Brain microvascular endothelial cell (primary cell): ENCODE data around the gene MYLK.

ENCODE experiments used
- DNase-seq: peaks from one replicate; pipeline ENCODE4 v3.0.0-alpha.2; 2020
- H3K27ac ChIP-seq: fragments of 250-450 bp; sonication (Bioruptor Pico); 2 replicates; pipeline ENCODE4 v1.5.1; 2020; ENCODE audit warnings: mild to moderate bottlenecking, moderate library complexity
- H3K27me3 ChIP-seq: fragments of 250-450 bp; sonication (Bioruptor Pico); replicated peaks from 2 replicates; pipeline ENCODE4 v1.5.1; 2020; ENCODE audit warnings: mild to moderate bottlenecking
- H3K36me3 ChIP-seq: fragments of 250-450 bp; sonication (Bioruptor Pico); replicated peaks from 2 replicates; pipeline ENCODE4 v1.5.1; 2020; ENCODE audit warnings: mild to moderate bottlenecking
- H3K4me3 ChIP-seq: 2 replicates; pipeline ENCODE4 v1.5.1; 2011; ENCODE audit warnings: low read depth, mild to moderate bottlenecking, control low read depth, low read length, moderate library complexity
- in situ Hi-C: cut with HindIII; loops from 2 replicates; pipeline ENCODE4 v1.10.0; 2017; ENCODE audit warnings: low sequenced_read_pairs, low pct_ligation_motif_present
- TF ChIP-seq, protein P1 (sequence below): IDR thresholded peaks from 2 replicates; pipeline ENCODE4 v1.5.1; 2011; ENCODE audit warnings: low read depth, mild to moderate bottlenecking, moderate library complexity, low read length, control low read depth, inconsistent platforms; ENCODE audit errors: missing control alignments

The MYLK gene

DNA sequence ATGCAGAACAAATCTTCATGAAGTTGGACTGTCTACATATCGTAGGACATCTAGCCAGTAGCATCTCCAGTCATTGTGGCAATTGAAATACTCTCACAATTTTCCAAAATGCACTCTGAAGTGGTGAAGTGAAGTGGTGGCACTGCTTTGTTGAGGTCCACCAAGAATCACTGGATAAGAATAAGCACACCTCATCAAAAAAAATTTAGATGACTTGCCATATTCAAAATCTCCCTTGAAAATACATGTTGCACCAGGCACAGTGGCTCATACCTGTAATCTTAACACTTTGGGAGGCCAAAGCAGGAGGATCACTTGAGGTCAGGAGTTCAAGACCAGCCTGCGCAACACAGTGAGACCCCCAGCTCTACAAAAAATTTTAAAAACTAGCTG, 312.2 kb downstream of the MYLK start:
- in situ Hi-C loops, result no loop called here
- Histone ChIP-seq H3K27ac (no peak overlapping the region), H3K36me3 (no peaks in the 10 kb centered on the region), H3K27me3 (no peaks in the 10 kb centered on the region), H3K4me3 (no peak overlapping the region)
- TF ChIP-seq, protein P1, sequence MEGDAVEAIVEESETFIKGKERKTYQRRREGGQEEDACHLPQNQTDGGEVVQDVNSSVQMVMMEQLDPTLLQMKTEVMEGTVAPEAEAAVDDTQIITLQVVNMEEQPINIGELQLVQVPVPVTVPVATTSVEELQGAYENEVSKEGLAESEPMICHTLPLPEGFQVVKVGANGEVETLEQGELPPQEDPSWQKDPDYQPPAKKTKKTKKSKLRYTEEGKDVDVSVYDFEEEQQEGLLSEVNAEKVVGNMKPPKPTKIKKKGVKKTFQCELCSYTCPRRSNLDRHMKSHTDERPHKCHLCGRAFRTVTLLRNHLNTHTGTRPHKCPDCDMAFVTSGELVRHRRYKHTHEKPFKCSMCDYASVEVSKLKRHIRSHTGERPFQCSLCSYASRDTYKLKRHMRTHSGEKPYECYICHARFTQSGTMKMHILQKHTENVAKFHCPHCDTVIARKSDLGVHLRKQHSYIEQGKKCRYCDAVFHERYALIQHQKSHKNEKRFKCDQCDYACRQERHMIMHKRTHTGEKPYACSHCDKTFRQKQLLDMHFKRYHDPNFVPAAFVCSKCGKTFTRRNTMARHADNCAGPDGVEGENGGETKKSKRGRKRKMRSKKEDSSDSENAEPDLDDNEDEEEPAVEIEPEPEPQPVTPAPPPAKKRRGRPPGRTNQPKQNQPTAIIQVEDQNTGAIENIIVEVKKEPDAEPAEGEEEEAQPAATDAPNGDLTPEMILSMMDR, result no peak
- no peak for DNase-seq

DNA sequence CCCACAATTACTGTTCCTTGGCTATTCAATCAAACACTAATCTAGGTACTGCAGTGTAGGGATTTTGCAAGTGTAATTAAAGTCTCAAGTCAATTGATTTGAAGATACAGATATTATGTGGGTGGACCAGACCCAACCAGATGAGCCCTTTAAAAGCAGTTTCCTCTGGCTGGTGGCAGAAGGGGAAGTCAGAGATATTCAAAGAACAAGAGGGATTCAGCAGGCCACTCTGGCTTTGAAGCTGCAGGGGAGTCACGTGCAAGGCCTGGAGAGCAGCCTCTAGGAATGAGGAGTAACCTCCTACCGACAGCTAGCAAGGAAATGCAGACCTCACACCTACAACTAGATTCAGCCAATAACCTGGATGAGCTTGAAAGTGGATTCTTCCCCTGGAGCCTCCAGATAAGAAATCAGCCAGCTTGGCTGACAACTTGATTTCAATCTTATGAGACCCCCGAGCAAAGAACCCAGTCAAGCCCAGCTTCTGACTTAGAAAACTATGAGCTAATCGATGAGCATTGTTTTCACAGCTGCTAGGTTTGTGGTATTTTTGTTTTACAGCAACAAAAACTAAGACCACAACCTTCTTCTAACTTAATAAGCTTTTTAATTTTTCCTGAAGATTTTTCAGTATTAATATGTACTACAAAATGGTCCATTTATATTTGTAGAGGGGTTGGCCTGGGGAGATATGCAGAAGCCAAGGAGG, 312.7 kb downstream of the MYLK start:
- DNase-seq, result no peak
- no peaks in the 10 kb centered on the region for H3K36me3 ChIP-seq
- no peak overlapping the region for H3K4me3 ChIP-seq
- no peak overlapping the region for H3K27ac ChIP-seq
- in situ Hi-C loops, result no loop called here
- no peaks in the 10 kb centered on the region for H3K27me3 ChIP-seq
- TF ChIP-seq, protein P1, result no peak

DNA sequence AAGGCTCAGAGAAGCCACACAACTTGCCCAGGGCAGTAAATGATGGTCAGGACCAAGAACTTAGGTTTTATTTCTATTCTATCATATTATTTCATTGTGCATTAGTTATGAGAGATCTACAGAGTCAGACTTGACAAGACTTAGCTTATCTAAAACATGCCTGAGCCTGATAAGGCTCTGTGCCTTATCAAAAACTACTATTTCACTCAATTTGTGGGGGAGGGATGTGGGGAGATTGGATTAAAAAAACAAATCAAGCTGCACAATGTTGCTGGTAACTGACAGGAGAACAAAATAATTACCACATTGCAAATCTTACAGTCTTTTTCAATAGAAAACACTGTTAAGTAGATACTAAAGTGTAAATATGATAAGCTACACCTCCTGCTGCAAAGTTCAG, 315.3 kb downstream of the MYLK start:
- Histone ChIP-seq H3K4me3 (no peak overlapping the region), H3K27me3 (no peaks in the 10 kb centered on the region), H3K36me3 (no peaks in the 10 kb centered on the region), H3K27ac (no peak overlapping the region)
- in situ Hi-C loops, result no loop called here
- DNase-seq, result no peak
- TF ChIP-seq, protein P1, result no peak

DNA sequence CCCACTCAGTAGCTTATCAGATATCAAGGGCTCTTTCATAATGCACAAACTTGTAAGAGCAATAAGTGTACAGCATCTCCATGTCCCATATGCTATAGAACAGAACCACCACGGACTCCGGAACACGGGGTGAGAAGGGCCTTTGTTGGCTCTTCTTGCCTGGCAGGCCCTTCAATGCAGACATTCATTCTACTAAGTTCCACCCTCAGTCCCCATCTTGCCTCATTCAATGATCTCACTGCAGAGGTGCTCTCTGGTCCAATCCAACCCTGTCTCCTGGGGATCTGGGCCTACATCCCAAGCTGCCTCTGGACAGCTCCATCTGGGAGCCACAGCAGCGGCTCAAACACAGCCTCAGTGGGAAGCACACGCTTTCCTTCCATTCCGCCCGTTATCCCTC, 316.1 kb downstream of the MYLK start:
- TF ChIP-seq, protein P1, result no peak
- Histone ChIP-seq H3K36me3 (no peaks in the 10 kb centered on the region), H3K4me3 (no peak overlapping the region), H3K27ac (no peak overlapping the region), H3K27me3 (no peaks in the 10 kb centered on the region)
- in situ Hi-C loops, result no loop called here
- no peak for DNase-seq

DNA sequence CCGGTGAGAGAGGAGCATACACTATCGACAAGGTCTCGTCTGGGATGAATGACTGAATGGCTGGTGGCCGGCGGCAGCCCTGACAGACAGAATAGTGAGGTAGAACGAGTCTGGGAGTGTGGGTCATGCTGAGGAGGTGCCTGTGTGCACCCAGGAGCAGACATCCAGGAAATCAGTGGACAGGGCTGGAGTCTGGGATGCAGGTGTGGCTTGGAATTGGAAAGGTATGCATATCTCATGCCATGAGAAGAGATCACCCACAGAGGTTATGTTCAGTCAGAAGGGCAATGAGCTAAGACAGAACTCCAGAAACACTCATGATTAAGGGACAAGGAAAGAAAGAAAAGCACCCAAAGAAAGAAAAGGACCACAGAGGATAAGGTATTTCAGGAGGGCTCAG, 320.1 kb downstream of the MYLK start:
- Histone ChIP-seq H3K4me3 (no peak overlapping the region), H3K36me3 (no peaks in the 10 kb centered on the region), H3K27me3 (no peaks in the 10 kb centered on the region), H3K27ac (no peak overlapping the region)
- no peak for DNase-seq
- TF ChIP-seq, protein P1, result no peak
- in situ Hi-C loops, result no loop called here

DNA sequence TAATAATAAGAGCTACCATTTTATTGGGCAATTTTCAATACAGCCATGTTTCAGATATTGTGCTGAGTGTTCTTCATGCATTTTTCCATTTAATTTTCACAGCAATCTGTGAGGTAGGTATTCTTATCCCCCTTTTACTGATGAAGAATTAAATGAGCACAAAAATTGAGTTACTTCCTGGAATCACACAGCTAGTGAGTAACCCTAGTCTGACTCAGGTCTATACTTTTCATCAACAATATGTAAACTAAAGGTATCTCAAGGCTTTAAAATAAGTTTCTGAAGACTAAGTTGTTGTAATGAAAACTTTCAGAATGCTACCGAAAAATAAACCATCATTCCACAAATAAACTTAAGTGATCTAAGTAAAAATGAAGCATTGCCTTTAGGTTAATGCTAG, 321.6 kb downstream of the MYLK start:
- Histone ChIP-seq H3K36me3 (no peaks in the 10 kb centered on the region), H3K4me3 (no peak overlapping the region), H3K27ac (no peak overlapping the region), H3K27me3 (no peaks in the 10 kb centered on the region)
- TF ChIP-seq, protein P1, result no peak
- DNase-seq, result no peak
- in situ Hi-C loops, result no loop called here
